GM18499 (cell line): ENCODE measurements around the gene CAPN10.

Source experiments
- ATAC-seq: cut with Tn5 transposase; IDR thresholded peaks from one replicate; pipeline ENCODE4 v1.9.1; 2021; ENCODE audit warnings: moderate number of reproducible peaks; ENCODE audit not compliant: insufficient read depth, unreplicated experiment

The CAPN10 gene

DNA sequence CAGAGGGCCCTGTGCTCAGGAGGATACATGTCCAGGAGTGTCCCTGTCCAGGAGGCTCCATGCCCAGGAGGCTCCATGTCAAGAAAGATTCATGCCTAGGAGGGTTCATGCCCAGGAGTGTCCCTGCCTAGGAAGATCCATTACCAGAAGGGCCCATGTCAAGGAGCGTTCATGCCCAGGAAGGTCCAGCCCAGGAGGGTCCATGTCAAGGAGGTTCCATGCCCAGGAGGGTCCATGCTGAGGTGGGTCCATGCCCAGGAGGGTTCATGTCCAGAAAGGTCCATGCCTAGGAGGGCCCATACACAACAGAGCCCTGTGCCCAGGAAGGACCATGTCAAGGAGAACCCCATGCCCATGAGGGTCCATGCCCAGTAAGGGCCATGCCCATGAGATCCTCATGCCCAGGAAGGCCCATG lies 45.8 kb downstream of the CAPN10 start:
- no peak for ATAC-seq

DNA sequence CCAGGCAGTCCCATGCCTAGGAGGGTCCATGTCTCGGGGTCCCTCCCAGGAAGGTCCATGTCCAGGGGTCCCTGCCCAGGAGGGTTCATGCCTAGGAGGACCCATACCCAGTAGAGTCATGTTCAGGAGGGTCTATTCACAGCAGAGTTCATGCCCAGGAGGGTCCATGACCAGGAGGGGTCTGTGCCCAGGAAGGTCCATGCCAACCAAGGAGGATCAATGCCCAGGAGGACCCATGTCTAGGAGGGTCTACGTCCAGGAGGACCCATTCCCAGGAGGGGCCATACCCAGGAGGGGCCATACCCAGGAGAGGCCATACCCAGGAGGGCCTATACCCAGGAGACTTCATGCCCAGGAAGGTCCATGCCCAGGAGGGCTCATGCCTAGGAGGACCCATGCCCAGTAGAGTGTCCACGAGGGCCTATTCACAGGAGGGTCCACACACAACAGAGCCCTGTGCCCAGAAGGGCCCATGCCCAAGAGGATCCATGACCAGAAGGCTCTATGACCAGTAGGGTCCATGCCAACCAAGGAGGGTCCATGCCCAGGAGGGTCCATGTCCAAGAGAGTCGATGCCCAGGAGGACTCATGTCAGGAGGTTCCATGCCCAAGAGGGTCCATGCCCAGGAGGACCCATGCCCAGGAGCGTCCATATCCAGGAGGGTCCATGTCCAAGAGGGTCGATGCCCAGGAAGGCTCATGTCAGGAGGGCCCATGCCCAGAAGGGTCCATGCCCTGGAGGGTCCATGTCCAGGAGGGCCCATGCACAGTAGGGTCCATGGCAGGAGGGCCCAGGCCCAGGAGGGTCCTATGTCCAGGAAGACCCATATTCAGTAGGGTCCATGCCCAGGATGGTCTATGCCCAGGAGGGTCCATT lies 48.8 kb downstream of the CAPN10 start:
- ATAC-seq = no peak

- no peak for ATAC-seq
Observed at GRCh38 chr2:240635998-240636547, 49.5 kb downstream of the CAPN10 start.

- ATAC-seq = no peak
Observed at GRCh38 chr2:240636563-240637115, 50.1 kb downstream of the CAPN10 start.

DNA sequence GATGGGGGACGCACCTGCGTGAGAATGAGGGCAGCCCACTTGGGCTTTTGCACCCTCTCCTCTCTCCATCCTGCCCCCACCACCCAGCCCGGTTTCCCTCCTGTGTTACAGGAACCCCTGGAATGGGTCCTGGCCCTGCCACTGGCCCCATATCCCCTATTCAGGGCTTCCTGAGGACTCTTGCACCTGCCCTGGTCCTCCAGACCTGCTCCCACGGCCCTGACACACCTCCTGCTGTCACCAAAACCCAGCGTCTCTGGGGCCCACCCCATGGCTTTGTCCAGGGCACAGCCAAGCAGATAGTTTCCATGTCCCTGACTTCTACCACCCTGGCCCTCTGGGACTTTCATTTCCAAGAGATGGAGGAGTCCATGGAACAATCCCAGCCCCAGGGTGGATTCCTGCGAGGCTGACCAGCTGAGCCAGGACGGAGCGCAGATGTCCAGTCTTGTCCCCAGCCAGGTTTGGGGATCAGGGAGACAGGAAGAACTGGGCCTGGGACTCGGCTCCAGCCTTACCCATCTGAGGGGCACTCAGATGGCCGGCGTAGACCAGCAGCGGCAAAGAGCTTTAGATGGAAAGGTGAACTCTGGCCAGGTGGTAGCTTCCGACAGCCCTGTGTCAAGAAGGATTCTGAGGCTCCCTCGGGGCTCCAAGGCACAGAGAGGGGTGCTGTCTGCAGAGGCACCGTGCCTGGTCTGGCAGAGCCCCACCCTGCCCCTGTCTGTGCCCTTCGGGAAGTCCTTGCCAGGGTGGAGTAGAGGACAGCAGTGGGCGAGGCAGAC lies 50.8 kb downstream of the CAPN10 start:
- no peak for ATAC-seq

DNA sequence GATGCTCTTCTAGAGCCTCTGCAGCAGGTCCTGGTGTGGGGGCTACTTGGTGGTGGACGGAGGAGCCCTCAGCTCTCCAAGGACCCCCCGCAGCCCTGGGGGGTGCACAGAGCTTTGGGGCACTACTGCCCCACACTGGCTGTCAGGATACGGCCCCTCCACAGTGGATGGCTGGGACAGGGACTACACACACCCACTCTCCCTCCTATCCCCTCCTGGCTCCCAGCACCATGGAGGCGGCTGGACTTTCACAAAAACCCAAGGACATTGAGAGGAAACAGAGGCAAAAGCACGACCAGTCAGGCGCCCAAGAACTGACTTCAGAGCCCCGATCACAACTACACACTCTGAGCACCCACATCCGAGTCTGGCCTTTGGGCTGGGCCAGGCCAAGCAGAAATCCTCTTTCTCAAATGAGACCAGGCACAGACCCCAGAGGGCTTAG lies 51.4 kb downstream of the CAPN10 start:
- no peak for ATAC-seq

GRCh38 chr2:240638512-240639160 lies 52.1 kb downstream of the CAPN10 start:
- no peak for ATAC-seq

GRCh38 chr2:240639566-240639965 lies 53.0 kb downstream of the CAPN10 start:
- no peak for ATAC-seq

GRCh38 chr2:240640939-240641338 lies 54.4 kb downstream of the CAPN10 start:
- ATAC-seq = no peak

DNA sequence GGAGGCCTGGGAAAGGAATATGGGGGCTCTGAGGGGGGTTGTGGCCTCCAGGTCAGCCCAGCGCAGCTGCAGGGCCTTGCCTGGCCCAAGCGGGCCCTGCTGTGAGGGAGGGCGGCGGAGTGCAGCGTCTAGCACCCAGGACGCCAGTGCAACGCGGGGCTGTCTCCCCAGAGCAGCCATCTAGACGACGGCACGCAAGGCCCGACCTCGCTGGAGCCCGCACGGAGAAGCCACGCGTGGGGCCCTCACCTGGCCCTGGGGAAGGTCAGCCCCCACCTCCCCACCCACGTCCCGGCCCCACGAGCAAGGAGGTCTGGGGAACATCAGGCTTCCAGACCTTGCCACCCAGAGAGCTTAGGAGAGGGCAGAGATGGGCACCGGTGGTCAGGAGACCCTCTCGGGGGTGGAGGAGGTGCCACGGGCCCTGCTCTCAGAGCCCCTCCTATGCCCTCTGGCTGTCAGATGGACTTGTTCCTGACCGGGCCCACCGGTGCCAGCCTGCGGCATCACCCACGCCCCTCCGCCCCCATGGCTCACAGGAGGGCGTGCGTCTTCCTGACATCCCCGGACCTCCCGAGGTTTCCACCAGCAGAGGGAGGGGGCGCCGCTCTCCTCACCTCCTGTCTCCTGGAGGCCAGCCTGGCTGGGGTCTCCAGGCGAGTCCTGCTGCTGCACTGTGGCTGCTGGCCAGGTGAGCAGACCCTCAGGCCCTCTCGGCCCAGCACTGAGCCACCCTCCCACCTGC lies 55.7 kb downstream of the CAPN10 start:
- ATAC-seq = no peak

- no peak for ATAC-seq
Observed at GRCh38 chr2:240642806-240643092, 56.2 kb downstream of the CAPN10 start.

- no peak for ATAC-seq
Observed at GRCh38 chr2:240643093-240643810, 56.7 kb downstream of the CAPN10 start.

GRCh38 chr2:240643811-240644150 lies 57.2 kb downstream of the CAPN10 start:
- ATAC-seq = no peak

DNA sequence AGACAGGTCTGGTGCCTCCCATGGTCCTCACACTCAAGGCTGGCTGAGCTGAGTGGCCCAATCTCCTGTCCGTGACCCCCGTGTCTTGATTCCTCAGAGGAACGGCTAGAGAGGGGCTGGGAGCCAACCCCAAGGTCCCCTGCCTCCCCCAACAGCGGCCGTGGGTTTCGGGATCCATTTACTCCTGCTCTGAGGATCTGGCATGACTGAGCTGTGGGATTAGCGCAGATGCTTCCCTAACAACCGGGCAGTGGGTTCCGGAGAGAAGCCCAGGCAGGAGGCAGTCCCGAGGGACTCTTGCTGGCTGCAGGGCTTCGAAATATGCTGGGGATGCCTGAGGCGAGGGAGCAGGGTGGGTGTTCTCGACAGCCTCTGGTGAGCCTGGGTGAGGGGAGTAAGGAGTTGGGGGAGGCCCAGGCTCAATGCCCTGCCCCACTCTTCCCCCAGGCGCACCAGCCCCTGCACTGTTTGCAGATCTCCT lies 57.7 kb downstream of the CAPN10 start:
- ATAC-seq = no peak

DNA sequence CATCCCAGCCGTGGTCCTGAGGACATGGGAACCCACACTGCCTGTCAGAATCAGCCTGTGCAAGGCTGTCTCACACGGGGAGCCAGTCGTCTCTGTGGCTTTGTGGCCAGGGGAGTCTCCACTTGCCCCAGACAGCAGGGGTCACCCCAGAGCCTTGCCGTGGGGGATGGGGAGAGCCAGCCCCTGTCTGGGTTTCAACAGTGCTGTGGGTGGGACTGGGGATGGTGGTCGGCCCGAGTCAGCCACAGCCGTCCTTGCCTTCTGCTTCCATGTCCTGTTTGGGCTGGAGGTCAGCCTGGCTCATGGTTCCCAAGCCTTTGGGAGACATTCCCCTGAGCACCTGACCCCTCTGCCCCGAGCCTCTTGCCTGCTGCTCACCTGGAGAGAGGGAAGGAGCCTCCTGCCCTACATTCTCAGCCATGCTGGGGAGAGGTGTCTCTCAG lies 58.3 kb downstream of the CAPN10 start:
- no peak for ATAC-seq

DNA sequence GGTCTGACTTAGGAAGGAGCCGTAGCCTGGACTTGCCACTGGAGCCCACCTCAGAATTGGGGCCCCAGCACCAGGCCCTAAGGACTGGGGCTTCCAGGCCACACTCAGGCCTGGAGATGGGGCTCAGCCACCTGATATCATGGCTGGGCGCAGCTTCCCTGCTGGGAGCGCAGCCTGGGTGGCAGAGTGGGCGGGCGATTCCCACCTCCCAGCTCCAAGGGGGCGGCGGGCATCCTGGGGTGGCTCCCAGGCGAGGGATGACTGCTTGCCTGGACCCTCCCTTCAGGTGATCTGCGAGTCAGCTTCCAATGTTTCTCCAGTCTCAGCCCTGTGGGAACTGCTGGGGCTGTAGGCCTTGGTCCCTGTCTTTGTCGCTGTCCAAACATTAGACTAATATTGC lies 58.8 kb downstream of the CAPN10 start:
- no peak for ATAC-seq

GRCh38 chr2:240645801-240646175 lies 59.3 kb downstream of the CAPN10 start:
- no peak for ATAC-seq

DNA sequence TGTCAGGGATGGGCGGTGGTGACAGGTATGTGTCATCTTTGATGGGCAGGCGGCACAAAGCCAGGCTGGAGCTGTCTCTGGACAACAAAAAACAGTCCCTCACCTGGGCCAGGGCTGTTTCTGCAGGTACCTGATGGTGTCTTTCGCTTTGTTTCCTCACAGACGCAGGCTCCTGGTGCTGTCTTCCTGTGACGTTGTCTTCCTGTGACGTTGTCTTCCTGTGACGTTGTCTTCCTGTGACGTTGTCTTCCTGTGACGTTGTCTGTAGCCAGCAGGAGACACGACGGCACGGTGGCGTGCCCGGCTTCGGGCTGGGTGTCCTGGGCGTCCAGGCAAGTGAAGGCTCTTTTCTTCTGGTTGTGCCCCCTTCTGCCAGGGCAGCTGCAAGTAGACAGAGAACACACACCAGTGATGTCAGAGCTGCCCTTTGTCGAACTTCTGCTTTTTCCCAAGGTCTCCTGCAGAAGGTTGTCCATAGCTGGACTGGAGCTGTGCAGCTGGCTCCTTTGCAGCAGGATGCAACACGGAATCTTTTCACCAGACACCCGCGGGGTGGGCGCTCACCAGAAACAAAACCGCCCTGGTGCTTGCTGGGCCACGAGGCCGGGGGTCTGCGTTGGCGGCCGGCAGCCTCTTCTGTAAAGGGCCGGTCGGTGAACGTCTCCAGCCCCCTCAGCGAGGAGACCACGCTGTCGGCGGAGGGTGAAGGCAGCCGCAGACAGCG lies 59.8 kb downstream of the CAPN10 start:
- ATAC-seq = no peak
